HG03066 (cell line): ENCODE measurements around the gene SULT4A1.

ENCODE experiments used
- ATAC-seq: cut with Tn5 transposase; IDR thresholded peaks from one replicate; pipeline ENCODE4 v1.9.1; 2021; ENCODE audit warnings: low read depth; ENCODE audit not compliant: unreplicated experiment

The SULT4A1 gene

GRCh38 chr22:43818981-43819380, 43.3 kb downstream of the SULT4A1 start:
- ATAC-seq, result no peak

- ATAC-seq, result no peak
Observed at GRCh38 chr22:43817402-43817801, 44.9 kb downstream of the SULT4A1 start.

- no peak for ATAC-seq
Observed at GRCh38 chr22:43814264-43814663, 48.0 kb downstream of the SULT4A1 start.

DNA sequence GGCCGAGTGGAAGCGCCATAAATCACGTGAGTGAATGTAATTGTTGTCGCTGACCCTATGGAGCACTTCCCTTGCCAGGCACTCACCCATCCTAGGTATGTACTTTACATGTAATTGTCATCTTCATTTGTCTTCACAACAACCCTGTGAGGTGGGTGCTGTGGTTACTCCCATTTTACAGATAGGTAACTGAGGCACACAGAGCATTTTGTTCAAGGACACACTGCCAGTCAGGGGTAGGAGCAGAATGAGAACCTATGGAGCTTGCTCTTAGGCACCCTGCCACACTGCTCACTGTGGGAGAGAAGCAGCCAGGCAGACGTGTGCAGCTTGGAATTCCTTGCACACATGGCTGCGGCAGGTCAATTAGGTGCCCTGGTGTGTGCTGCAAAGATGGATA, 49.4 kb downstream of the SULT4A1 start:
- ATAC-seq, result no peak

DNA sequence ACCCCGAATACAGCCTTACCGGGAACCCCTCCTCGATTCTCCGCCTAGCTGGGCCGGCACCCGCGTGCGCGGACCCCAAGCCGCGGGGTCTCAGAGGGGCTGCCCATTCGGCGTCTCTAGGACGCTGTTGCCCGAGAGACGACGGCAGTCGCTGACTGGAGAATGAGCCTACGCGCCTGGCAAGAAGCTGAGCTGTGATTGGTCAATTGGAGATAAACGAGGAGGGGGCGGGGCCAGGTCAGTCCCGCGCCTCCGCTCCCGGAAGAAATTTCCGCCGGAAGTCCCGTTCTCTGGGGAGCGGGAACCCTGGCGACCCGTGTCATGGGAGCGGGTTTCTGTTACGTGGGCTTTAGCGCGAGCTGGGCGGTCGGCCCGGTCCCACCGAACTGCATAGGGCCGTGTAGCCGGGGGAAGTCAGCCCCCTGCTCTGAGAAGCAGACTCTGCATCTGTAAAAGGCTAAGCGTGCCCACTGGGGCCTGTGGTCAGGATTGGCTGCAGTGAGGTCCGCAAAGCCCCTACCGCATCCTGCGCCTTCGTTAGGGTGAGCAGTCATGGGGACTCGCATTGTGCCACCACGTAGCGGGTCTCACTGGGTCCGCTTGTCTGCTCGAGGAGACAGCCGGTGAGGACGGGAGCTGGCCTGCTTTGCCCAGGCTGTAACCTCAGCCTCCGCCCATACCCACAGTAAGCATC, 50.0 kb downstream of the SULT4A1 start, which contains the start of gene EFCAB6:
TSS of gene EFCAB6 (minus strand) at position 157 of the 694 bp plus-strand sequence. CDS start 29,987 bp downstream, outside the sequence.
- ATAC-seq, result peak; percentile 76

GRCh38 chr22:43811777-43812148, 50.5 kb downstream of the SULT4A1 start:
- ATAC-seq, result peak; percentile 14

DNA sequence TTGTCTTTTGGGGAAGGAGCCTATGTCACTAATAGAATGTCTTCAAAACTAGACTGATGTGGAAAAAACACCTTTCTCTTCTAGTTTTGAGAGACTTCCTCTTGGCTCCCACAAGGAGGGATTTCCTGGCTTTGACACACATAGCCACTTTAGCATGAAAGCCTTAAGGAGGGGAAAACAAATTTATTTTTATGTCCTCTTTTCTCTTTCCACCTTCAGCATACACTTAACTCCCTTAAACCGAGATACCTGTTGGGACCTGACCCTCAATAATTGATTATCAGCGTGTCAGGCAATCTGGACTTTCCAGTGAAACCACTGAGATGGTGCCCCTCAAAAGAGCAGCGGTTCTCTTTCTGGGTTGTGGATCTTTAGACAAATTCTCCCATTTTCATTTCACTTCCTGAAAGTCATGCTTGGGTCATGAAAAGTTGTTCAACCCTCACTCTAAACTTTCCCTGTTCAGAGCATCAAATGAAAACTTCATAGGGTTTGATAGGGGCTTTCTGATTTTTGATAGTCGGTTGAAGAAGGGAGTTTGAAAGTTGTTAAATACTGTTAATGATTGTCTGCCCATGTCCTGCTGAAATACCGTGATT, 59.3 kb downstream of the SULT4A1 start:
- ATAC-seq, result no peak

DNA sequence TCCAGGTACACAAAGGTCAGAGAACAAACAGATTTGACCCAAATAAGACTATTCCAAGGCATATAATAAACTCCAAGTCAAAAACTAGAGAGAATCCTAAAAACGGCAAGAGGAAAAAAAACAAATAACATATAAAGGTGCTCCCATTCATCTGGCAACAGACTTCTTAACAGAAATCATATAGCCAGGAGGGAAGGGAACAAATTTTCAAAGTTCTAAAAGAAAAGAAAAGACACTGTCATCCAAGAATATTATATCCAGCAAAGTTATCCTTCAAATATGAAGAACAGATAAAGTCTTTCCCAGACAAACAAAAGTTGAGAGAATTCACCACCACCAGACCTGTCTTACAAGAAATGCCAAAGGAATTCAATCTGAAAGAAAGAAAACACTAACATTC, 61.3 kb downstream of the SULT4A1 start:
- no peak for ATAC-seq

DNA sequence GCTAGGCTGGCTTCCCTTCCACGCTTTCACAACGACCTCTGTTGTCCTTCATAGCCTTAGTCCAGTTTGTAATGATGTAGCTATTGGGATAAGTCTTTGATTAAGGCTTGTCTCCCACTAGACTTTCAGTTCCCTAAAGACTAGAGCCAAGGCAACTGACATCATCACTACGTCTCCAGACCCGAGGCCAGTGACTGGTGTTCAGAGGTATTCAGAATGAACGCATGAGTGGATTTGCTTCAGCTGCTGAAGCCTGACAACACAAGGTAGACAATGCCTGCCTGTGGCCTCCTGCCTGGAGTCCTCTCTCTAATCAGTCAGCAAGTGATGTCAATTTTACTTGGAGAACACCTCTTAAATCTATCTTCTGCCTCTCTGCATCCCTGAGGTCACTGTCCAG, 63.8 kb downstream of the SULT4A1 start:
- no peak for ATAC-seq

DNA sequence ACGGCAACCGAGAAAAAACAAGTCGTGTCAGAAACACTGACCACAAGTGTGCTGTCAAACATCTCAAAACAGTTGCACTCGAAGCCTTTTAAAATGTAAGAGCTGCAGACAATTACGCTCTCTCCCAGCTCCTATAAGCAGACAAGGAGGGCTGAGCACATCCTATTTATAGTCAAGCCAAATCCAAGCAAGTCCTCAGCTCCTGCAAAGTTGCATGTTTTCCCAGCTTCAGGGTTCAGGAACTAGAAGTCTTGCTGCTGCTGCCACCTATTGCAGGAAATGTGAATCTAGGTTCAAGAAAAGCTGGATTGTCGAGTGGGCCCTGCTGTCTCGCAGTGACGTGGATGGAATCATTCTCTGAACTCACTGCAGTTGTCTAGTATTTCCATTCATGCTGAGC, 65.7 kb downstream of the SULT4A1 start:
- no peak for ATAC-seq

GRCh38 chr22:43795320-43795719, 67.0 kb downstream of the SULT4A1 start:
- no peak for ATAC-seq

DNA sequence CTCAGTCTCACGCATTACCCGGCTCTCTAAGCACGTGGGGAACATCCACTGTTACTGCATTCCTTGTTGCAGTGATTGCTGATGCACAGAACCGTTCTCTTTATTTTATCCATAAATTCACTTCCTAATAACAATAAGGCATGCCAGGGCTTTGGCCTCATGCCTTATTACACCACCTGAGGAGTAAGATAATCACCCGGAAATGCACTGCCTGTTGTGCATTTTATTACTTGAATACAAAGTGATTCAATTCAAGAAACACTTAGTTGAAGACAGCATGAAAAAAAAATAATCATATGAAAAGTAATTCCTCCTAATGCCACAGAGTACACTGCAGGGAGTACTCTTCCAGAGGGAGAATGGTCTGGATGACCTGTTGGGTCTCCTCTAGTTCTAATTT, 69.4 kb downstream of the SULT4A1 start:
- ATAC-seq, result no peak

DNA sequence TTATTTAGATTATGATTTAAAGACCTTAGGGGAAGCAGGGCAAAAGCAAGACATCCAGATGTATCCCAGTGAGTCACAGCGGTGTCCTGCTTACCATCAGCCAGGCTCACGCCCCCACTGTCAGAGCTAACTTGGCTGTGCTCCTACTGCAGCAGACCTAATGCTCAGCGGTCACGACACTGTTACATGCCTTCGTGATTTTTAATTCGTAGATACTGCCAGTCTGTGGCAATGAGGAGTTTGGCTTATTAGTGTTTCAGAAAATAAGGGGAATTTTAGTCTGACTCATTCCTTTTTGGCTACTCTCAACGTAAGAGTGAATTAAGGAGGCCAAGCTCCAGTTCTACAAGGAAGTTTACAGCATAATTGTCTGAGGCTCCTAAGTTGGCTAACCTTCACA, 72.9 kb downstream of the SULT4A1 start:
- ATAC-seq, result no peak

GRCh38 chr22:43783777-43784176, 78.5 kb downstream of the SULT4A1 start:
- no peak for ATAC-seq

- ATAC-seq, result no peak
Observed at GRCh38 chr22:43782448-43782847, 79.9 kb downstream of the SULT4A1 start.

GRCh38 chr22:43777286-43777685, 85.0 kb downstream of the SULT4A1 start:
- ATAC-seq, result no peak

- no peak for ATAC-seq
Observed at GRCh38 chr22:43776081-43776670, 86.1 kb downstream of the SULT4A1 start.
